HepG2 (cell line): Measurements from ENCODE around the gene KMT2E. TPM values are rescaled to one million over a fixed set of nuclear protein-coding genes. Genes with fewer than 3 reads are reported as not detected.

Experiments
- ARID2 ChIP-seq: sonication (generic); formaldehyde crosslinking; IDR thresholded peaks from 2 replicates; pipeline ENCODE4 v1.8.1; 2022; ENCODE audit warnings: mild to moderate bottlenecking, missing genetic modification reagents, borderline replicate concordance
- CBX1 ChIP-seq: IDR thresholded peaks from one replicate; pipeline ENCODE4 v1.6.1; 2016; ENCODE audit warnings: antibody characterized with exemption, low read depth
- HNF4A ChIP-seq: sonication (generic); formaldehyde crosslinking; IDR thresholded peaks from 2 replicates; pipeline ENCODE4 v1.4.0; 2020; ENCODE audit warnings: missing genetic modification reagents
- IRX3 ChIP-seq: sonication (generic); formaldehyde crosslinking; IDR thresholded peaks from 2 replicates; pipeline ENCODE4 v1.8.1; 2023; ENCODE audit warnings: mild to moderate bottlenecking, low read depth, missing genetic modification reagents, borderline replicate concordance
- KDM2A ChIP-seq: sonication (generic); formaldehyde crosslinking; IDR thresholded peaks from 2 replicates; pipeline ENCODE4 v1.4.0; 2020; ENCODE audit warnings: low read depth, missing genetic modification reagents, borderline replicate concordance
- MXD4 ChIP-seq: IDR thresholded peaks from 2 replicates; pipeline ENCODE4 v1.6.1; 2016; ENCODE audit warnings: mild to moderate bottlenecking, missing biosample characterization, missing genetic modification reagents
- NCOA2 ChIP-seq: sonication (generic); formaldehyde crosslinking; IDR thresholded peaks from 2 replicates; pipeline ENCODE4 v1.8.0; 2022; ENCODE audit warnings: inconsistent platforms
- RCOR2 ChIP-seq: IDR thresholded peaks from 2 replicates; pipeline ENCODE4 v1.6.1; 2016; ENCODE audit warnings: missing biosample characterization, missing genetic modification reagents
- ZNF230 ChIP-seq: sonication (generic); formaldehyde crosslinking; IDR thresholded peaks from 2 replicates; pipeline ENCODE4 v1.4.0; 2020; ENCODE audit warnings: mild to moderate bottlenecking, missing genetic modification reagents
- ZNF292 ChIP-seq: sonication (generic); formaldehyde crosslinking; IDR thresholded peaks from 2 replicates; pipeline ENCODE4 v1.8.1; 2022; ENCODE audit warnings: mild to moderate bottlenecking, low read depth, missing genetic modification reagents, borderline replicate concordance
- ZNF563 ChIP-seq: sonication (generic); formaldehyde crosslinking; IDR thresholded peaks from 2 replicates; pipeline ENCODE4 v1.8.0; 2022; ENCODE audit warnings: mild to moderate bottlenecking, moderate library complexity, missing genetic modification reagents
- polyA plus RNA-seq, 8 experiments: library from polyadenylated mRNA; depleted of rRNA in 3 of 8; stranded (reverse) in 7 of 8; unstranded in 1 of 8; fragments of >200 nt; fragmentation: Illumina TruSeq in 4 of 8; extraction: Trizol in 4 of 8; gene quantifications; 2 replicates each; pipeline versions ENCODE4 v1.2.1 to v1.2.3, GENCODE V29; 2011 to 2016; ENCODE audit warnings: low read depth in 4 of 8, missing spikeins in 1 of 8, mixed read lengths in 1 of 8; ENCODE audit not compliant: insufficient read depth in 1 of 8
- total RNA-seq, 5 experiments: library from RNA; depleted of rRNA; stranded (reverse); fragments of >200 nt; fragmentation: Illumina TruSeq; extraction: Trizol; gene quantifications; 2 replicates each; pipeline ENCODE4 v1.2.3, GENCODE V29; 2016; ENCODE audit warnings: low read depth in 1 of 5
- TF ChIP-seq, protein P1 (sequence below), 2 experiments: fragments of 450-650 bp in 1 of 2; sonication (generic) in 1 of 2; formaldehyde crosslinking in 1 of 2; IDR thresholded peaks; 2 replicates each; pipeline versions ENCODE4 v1.6.1 to v1.8.0; 2016 to 2022; ENCODE audit warnings: antibody characterized with exemption in 1 of 2, mild to moderate bottlenecking in 1 of 2, missing genetic modification reagents in 1 of 2
- TF ChIP-seq, protein P2 (sequence below): IDR thresholded peaks from 2 replicates; pipeline ENCODE4 v1.6.1; 2012; ENCODE audit warnings: inconsistent platforms
- TF ChIP-seq, protein P3 (sequence below): sonication (generic); formaldehyde crosslinking; IDR thresholded peaks from 2 replicates; pipeline ENCODE4 v1.8.1; 2023; ENCODE audit warnings: mild to moderate bottlenecking, inconsistent platforms, moderate library complexity, missing genetic modification reagents, borderline replicate concordance
- TF ChIP-seq, protein P4 (sequence below): sonication (generic); formaldehyde crosslinking; IDR thresholded peaks from 2 replicates; pipeline ENCODE4 v1.4.0; 2020; ENCODE audit warnings: missing genetic modification reagents

KMT2E gene
- total and polyA plus RNA-seq, 2 of the 13 experiments (the other 11 are each of a cell fraction or from before 2014, with no cell fraction given), result 6.3 to 24.4 TPM

DNA sequence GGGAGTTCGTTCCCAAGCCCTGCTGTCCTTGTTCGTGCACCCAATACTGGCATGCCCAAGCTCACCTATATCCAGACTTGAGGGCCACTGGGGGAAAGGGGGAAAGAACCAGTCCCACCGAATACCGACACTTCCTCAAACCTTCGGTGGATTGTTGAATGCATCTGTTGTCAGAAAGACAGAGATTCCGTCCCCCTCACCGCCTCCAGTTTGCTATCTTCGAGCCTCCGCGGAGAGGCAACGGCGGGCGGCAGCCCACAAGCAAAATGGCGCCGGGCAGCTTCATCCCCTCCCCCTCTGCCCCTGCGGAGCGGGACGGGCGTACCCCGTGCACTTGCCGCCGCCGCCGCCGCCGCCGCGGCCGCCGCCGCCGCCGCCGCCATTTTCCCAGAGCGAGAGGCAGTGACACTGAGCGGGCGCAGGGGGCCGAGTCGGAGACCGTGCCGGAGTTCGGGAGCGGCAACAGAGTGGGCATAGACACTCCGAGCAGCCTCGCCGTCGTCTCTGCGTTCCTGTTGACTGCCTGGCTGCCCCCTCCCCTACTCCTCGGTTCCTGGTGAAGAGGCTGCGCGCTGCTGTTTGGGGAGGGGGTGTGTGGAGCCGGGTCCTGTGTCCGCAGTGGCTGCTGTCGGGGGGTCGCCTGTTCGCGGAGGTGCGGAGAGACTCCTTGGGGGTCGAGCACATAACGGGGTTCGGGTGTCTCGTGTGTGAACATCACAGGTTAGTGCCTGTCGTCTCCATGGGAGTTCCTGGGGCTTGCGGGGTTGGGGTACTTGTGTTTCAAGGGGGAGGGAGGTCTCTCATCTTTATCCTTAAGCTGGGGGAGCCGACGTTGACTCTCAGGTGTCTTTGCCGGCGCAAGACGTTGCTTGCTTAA lies at the start of gene KMT2E (continued):
- TF ChIP-seq, protein P1, sequence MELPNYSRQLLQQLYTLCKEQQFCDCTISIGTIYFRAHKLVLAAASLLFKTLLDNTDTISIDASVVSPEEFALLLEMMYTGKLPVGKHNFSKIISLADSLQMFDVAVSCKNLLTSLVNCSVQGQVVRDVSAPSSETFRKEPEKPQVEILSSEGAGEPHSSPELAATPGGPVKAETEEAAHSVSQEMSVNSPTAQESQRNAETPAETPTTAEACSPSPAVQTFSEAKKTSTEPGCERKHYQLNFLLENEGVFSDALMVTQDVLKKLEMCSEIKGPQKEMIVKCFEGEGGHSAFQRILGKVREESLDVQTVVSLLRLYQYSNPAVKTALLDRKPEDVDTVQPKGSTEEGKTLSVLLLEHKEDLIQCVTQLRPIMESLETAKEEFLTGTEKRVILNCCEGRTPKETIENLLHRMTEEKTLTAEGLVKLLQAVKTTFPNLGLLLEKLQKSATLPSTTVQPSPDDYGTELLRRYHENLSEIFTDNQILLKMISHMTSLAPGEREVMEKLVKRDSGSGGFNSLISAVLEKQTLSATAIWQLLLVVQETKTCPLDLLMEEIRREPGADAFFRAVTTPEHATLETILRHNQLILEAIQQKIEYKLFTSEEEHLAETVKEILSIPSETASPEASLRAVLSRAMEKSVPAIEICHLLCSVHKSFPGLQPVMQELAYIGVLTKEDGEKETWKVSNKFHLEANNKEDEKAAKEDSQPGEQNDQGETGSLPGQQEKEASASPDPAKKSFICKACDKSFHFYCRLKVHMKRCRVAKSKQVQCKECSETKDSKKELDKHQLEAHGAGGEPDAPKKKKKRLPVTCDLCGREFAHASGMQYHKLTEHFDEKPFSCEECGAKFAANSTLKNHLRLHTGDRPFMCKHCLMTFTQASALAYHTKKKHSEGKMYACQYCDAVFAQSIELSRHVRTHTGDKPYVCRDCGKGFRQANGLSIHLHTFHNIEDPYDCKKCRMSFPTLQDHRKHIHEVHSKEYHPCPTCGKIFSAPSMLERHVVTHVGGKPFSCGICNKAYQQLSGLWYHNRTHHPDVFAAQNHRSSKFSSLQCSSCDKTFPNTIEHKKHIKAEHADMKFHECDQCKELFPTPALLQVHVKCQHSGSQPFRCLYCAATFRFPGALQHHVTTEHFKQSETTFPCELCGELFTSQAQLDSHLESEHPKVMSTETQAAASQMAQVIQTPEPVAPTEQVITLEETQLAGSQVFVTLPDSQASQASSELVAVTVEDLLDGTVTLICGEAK (IDR thresholded peaks at IDR 0.05), result no peak
- TF ChIP-seq, protein P1 (CRISPR knock-in tag; IDR thresholded peaks at IDR 0.05), result peak; percentile 55; the same call in 1 of the 2 replicates
- TF ChIP-seq CBX1 (no peak), ARID2 (CRISPR knock-in tag) (peak; percentile 87), KDM2A (CRISPR knock-in tag) (peak; percentile 79), RCOR2 (no peak), ZNF292 (0 out of 2 replicates have a peak, but pooled peaks have one; percentile 16), NCOA2 (CRISPR knock-in tag) (no peak), MXD4 (CRISPR knock-in tag) (no peak), ZNF563 (CRISPR knock-in tag) (0 out of 2 replicates have a peak, but pooled peaks have one; percentile 55), IRX3 (CRISPR knock-in tag) (peak; percentile 94), ZNF230 (CRISPR knock-in tag) (no peak), HNF4A (CRISPR knock-in tag) (no peak)
- TF ChIP-seq, protein P2, sequence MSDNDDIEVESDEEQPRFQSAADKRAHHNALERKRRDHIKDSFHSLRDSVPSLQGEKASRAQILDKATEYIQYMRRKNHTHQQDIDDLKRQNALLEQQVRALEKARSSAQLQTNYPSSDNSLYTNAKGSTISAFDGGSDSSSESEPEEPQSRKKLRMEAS, result peak; percentile 80
- TF ChIP-seq, protein P3, sequence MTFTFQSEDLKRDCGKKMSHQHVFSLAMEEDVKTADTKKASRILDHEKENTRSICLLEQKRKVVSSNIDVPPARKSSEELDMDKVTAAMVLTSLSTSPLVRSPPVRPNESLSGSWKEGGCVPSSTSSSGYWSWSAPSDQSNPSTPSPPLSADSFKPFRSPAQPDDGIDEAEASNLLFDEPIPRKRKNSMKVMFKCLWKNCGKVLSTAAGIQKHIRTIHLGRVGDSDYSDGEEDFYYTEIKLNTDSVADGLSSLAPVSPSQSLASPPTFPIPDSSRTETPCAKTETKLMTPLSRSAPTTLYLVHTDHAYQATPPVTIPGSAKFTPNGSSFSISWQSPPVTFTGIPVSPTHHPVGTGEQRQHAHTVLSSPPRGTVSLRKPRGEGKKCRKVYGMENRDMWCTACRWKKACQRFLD (CRISPR knock-in tag), result peak; percentile 85; the same call in 1 of the 2 replicates
- TF ChIP-seq, protein P4, sequence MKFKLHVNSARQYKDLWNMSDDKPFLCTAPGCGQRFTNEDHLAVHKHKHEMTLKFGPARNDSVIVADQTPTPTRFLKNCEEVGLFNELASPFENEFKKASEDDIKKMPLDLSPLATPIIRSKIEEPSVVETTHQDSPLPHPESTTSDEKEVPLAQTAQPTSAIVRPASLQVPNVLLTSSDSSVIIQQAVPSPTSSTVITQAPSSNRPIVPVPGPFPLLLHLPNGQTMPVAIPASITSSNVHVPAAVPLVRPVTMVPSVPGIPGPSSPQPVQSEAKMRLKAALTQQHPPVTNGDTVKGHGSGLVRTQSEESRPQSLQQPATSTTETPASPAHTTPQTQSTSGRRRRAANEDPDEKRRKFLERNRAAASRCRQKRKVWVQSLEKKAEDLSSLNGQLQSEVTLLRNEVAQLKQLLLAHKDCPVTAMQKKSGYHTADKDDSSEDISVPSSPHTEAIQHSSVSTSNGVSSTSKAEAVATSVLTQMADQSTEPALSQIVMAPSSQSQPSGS (CRISPR knock-in tag), result peak; percentile 33; the same call in 1 of the 2 replicates
